Endothelial cell of umbilical vein (primary cell): ENCODE results near the gene TNFAIP8L1. TPM values are rescaled to one million over a fixed set of nuclear protein-coding genes. Genes with fewer than 3 reads are reported as not detected.
A peak's percentile ranks its signal among the peaks of the same experiment; 100 is the strongest.

ENCODE experiments used
- BruUV-seq: library from RNA; stranded (reverse); fragments of 400-500 nt; replicated peaks from 2 replicates; lab custom pipeline; 2021; lab: Mats Ljungman, UMichigan
- CTCF ChIA-PET: fragments of 300-600, 350-600 bp; sonication (Branson Sonifier 250); formaldehyde crosslinking; loops from one replicate; lab custom pipeline; 2021; ENCODE audit warnings: antibody characterized with exemption, inconsistent platforms; lab: Charles Lee
- POLR2A ChIA-PET: fragments of 300-600, 350-600 bp; sonication (Branson Sonifier 250); formaldehyde crosslinking; loops from one replicate; lab custom pipeline; 2021; ENCODE audit warnings: antibody characterized with exemption, inconsistent platforms; lab: Charles Lee
- DNase-seq: peaks from one replicate; pipeline ENCODE4 v3.0.0-alpha.2; 2011; ENCODE audit warnings: low read depth, low spot score
- FAIRE-seq: peaks from 2 replicates; lab custom pipeline; 2011; peaks lifted over from hg19 to GRCh38; lab: Jason Lieb, UNC
- H2AFZ ChIP-seq: 2 replicates; pipeline ENCODE4 v1.6.0; 2012; ENCODE audit warnings: low read depth, low read length, control low read depth, inconsistent platforms
- H3K27ac ChIP-seq: 2 replicates; pipeline ENCODE4 v1.5.1; 2011; ENCODE audit warnings: low read depth, mild to moderate bottlenecking, control low read depth, low read length, moderate library complexity; ENCODE audit not compliant: insufficient read depth
- H3K27me3 ChIP-seq, 2 experiments: 2 replicates each; pipeline versions ENCODE4 v1.6.0 to v1.6.1; 2011; ENCODE audit warnings: low read length in 2 of 2, mixed read lengths in 1 of 2; ENCODE audit not compliant: control insufficient read depth in 2 of 2, insufficient read depth in 2 of 2
- H3K36me3 ChIP-seq, 2 experiments: 2 replicates in 1 of 2; 3 replicates in 1 of 2; pipeline ENCODE4 v1.5.1; 2011; ENCODE audit warnings: low read length in 2 of 2, mild to moderate bottlenecking in 1 of 2, moderate library complexity in 1 of 2; ENCODE audit not compliant: control insufficient read depth in 2 of 2, insufficient read depth in 2 of 2; ENCODE audit errors: extremely low read depth in 1 of 2
- H3K4me1 ChIP-seq: 3 replicates; pipeline ENCODE4 v1.5.1; 2011; ENCODE audit warnings: mild to moderate bottlenecking, low read length; ENCODE audit not compliant: control insufficient read depth, insufficient read depth; ENCODE audit errors: extremely low read depth
- H3K4me2 ChIP-seq: 2 replicates; pipeline ENCODE4 v1.6.1; 2011; ENCODE audit warnings: low read length, control low read depth, mixed read lengths; ENCODE audit not compliant: insufficient read depth
- H3K4me3 ChIP-seq, 3 experiments: fragments of 200-600 bp in 1 of 3; sonication (generic), shearing (Covaris generic) in 1 of 3; replicated peaks in 1 of 3; 2 replicates each; pipeline ENCODE4 v1.5.1; 2011 to 2016; ENCODE audit warnings: control low read depth in 3 of 3, low read length in 3 of 3, mild to moderate bottlenecking in 2 of 3, inconsistent platforms in 1 of 3, low read depth in 1 of 3, moderate library complexity in 1 of 3; ENCODE audit not compliant: insufficient read depth in 1 of 3
- H3K79me2 ChIP-seq: 2 replicates; pipeline ENCODE4 v1.6.0; 2012; ENCODE audit warnings: low read length, inconsistent platforms; ENCODE audit not compliant: control insufficient read depth, insufficient read depth
- H3K9ac ChIP-seq: replicated peaks from 2 replicates; pipeline ENCODE3; 2011; ENCODE audit warnings: low read length, control low read depth; ENCODE audit not compliant: insufficient read depth; ENCODE audit errors: extremely low read depth
- H3K9me1 ChIP-seq: replicated peaks from 3 replicates; pipeline ENCODE4 v1.6.0; 2011; ENCODE audit warnings: mild to moderate bottlenecking, low read length; ENCODE audit not compliant: control insufficient read depth, insufficient read depth; ENCODE audit errors: extremely low read depth
- H3K9me3 ChIP-seq: replicated peaks from 2 replicates; pipeline ENCODE4 v1.5.1; 2012; ENCODE audit warnings: low read length, inconsistent platforms; ENCODE audit not compliant: control insufficient read depth, insufficient read depth
- H4K20me1 ChIP-seq: replicated peaks from 2 replicates; pipeline ENCODE3; 2011; ENCODE audit warnings: mild to moderate bottlenecking, low read length; ENCODE audit not compliant: control insufficient read depth, insufficient read depth; ENCODE audit errors: extremely low read depth
- EZH2 ChIP-seq: IDR thresholded peaks from 2 replicates; pipeline ENCODE4 v1.6.1; 2012; ENCODE audit warnings: borderline replicate concordance, low read depth, mild to moderate bottlenecking, moderate library complexity, low read length, inconsistent platforms; ENCODE audit not compliant: severe bottlenecking
- FOS ChIP-seq: IDR thresholded peaks from 2 replicates; pipeline ENCODE4 v1.6.1; 2011; ENCODE audit warnings: mild to moderate bottlenecking, low read length, moderate library complexity, borderline replicate concordance; ENCODE audit not compliant: insufficient read depth
- GATA2 ChIP-seq: IDR thresholded peaks from 2 replicates; pipeline ENCODE4 v1.7.0; 2011; ENCODE audit warnings: low read depth, mild to moderate bottlenecking, moderate library complexity, mixed read lengths, low read length; ENCODE audit not compliant: insufficient read length, insufficient read depth
- JUN ChIP-seq: IDR thresholded peaks from 2 replicates; pipeline ENCODE4 v1.6.1; 2011; ENCODE audit warnings: borderline replicate concordance, low read depth; ENCODE audit not compliant: insufficient read length, insufficient read depth
- MAX ChIP-seq: IDR thresholded peaks from 2 replicates; pipeline ENCODE4 v1.6.1; 2011; ENCODE audit not compliant: insufficient read depth, insufficient read length
- MYC ChIP-seq: IDR thresholded peaks from one replicate; pipeline ENCODE4 v1.6.1; 2011; ENCODE audit warnings: mild to moderate bottlenecking, low read depth, low read length
- POLR2A ChIP-seq: IDR thresholded peaks from 2 replicates; pipeline ENCODE4 v1.6.1; 2012; ENCODE audit warnings: low read depth, mild to moderate bottlenecking, control low read depth, low read length
- POLR2AphosphoS5 ChIP-seq: IDR thresholded peaks from 2 replicates; pipeline ENCODE4 v1.6.1; 2012; ENCODE audit warnings: low read depth, mild to moderate bottlenecking, control low read depth, low read length, moderate library complexity; ENCODE audit not compliant: insufficient read depth
- dilution Hi-C: fragments of 300-500 bp; cut with MboI; formaldehyde crosslinking; loops from one replicate; pipeline ENCODE4 v1.15.0; 2019; ENCODE audit warnings: low sequenced_read_pairs; ENCODE audit not compliant: extremely low pct_ligation_motif_present
- intact Hi-C: fragments of 100-400 bp; cut with micrococcal nuclease; formaldehyde crosslinking; loops from one replicate; pipeline ENCODE4 v1.10.0; 2022
- polyA plus RNA-seq, 4 experiments: library from polyadenylated mRNA; depleted of rRNA in 3 of 4; stranded (reverse) in 3 of 4; unstranded in 1 of 4; fragments of >200 nt; gene quantifications; 2 replicates each; pipeline versions ENCODE4 v1.2.1 to v1.2.3, GENCODE V29; 2011 to 2012; ENCODE audit warnings: missing spikeins in 1 of 4
- total RNA-seq: library from RNA; stranded (reverse); gene quantifications from 2 replicates; pipeline ENCODE4 v1.2.3, GENCODE V29; 2021
- TF ChIP-seq, protein P1 (sequence below), 2 donors: IDR thresholded peaks; 1 replicate in 1 of 2; 2 replicates in 1 of 2; pipeline ENCODE4 v1.5.1; 2011; ENCODE audit warnings: low read length in 2 of 2, mild to moderate bottlenecking in 2 of 2, moderate library complexity in 2 of 2, control low read depth in 1 of 2, inconsistent platforms in 1 of 2, low read depth in 1 of 2; ENCODE audit not compliant: insufficient read depth in 1 of 2; ENCODE audit errors: extremely low read depth in 1 of 2

TNFAIP8L1 gene
- total and polyA plus RNA-seq, 2 donors (not counting 3 experiments of a cell fraction or from before 2014, with no cell fraction given), result 40.0 to 56.1 TPM

GRCh38 chr19:4640247-4641000 is 1.1 kb downstream of the TNFAIP8L1 start:
- H3K36me3 ChIP-seq, result peaks cover 0 to 6% of the 10 kb centered on the region in 2 experiments
- intact Hi-C loops (no loop called here), dilution Hi-C loops (no loop called here)
- no TSS peak for BruUV-seq
- no peak for FAIRE-seq
- no peak overlapping the region for H2AFZ ChIP-seq
- ChIA-PET POLR2A (interaction anchor here (0.5 kb wide), 1 partner anchor 119 kb away, joined by 3 read pairs; no protein-coding TSS in a partner anchor), CTCF (interaction anchor here (1.0 to 1.1 kb wide), 2 partner anchors 51 to 64 kb away, joined by 3 to 5 read pairs; no protein-coding TSS in a partner anchor)
- peaks cover 29% of the 10 kb centered on the region for H3K4me1 ChIP-seq
- H4K20me1 ChIP-seq, result no peaks in the 10 kb centered on the region
- no peaks in the 10 kb centered on the region for H3K9me3 ChIP-seq
- peak overlapping the region; percentile 68 to 79 (median 69) for H3K4me3 ChIP-seq
- no peaks in the 10 kb centered on the region for H3K9me1 ChIP-seq
- DNase-seq, result no peak
- peak overlapping the region; percentile 76 for H3K4me2 ChIP-seq
- peaks cover 40% of the 10 kb centered on the region for H3K79me2 ChIP-seq
- no peaks in the 10 kb centered on the region for H3K27me3 ChIP-seq
- peak overlapping the region; percentile 49 for H3K9ac ChIP-seq
- TF ChIP-seq, protein P1, sequence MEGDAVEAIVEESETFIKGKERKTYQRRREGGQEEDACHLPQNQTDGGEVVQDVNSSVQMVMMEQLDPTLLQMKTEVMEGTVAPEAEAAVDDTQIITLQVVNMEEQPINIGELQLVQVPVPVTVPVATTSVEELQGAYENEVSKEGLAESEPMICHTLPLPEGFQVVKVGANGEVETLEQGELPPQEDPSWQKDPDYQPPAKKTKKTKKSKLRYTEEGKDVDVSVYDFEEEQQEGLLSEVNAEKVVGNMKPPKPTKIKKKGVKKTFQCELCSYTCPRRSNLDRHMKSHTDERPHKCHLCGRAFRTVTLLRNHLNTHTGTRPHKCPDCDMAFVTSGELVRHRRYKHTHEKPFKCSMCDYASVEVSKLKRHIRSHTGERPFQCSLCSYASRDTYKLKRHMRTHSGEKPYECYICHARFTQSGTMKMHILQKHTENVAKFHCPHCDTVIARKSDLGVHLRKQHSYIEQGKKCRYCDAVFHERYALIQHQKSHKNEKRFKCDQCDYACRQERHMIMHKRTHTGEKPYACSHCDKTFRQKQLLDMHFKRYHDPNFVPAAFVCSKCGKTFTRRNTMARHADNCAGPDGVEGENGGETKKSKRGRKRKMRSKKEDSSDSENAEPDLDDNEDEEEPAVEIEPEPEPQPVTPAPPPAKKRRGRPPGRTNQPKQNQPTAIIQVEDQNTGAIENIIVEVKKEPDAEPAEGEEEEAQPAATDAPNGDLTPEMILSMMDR (IDR thresholded peaks at IDR 0.05; ENCODE audit: extremely low read depth in 1 of 2, insufficient read depth in 1 of 2, low read depth in 1 of 2, low read length in 2 of 2), result no peak
- no peak for TF ChIP-seq FOS
- TF ChIP-seq GATA2, result no peak
- H3K27ac ChIP-seq, result no peak overlapping the region

DNA sequence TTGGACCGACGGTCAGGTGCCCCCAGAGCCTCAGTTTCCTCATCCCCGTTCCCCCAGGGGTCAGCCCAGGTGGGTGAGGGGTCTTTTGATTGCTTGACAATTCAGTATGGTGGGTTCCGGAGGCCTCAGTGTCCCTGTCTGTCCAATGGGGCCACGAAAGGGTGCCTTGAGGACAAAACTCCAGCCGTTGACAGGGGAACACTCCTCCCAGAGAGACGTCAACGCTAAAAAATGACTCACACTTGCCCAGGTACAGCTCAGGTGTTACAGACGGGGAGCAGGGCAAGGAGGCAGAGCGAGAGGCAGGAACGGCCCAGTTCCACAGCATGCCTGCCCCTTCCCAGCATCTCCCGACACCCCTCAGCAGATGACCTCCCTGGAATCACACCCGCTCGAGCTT is 1.8 kb downstream of the TNFAIP8L1 start:
- H3K36me3 ChIP-seq, result peaks cover 0 to 9% of the 10 kb centered on the region in 2 experiments
- dilution Hi-C loops (no loop called here), intact Hi-C loops (no loop called here)
- FAIRE-seq (no peak), DNase-seq (no peak)
- no peak overlapping the region for H3K27ac ChIP-seq
- H2AFZ ChIP-seq, result no peak overlapping the region
- no peak overlapping the region for H3K4me2 ChIP-seq
- H3K27me3 ChIP-seq, result no peaks in the 10 kb centered on the region
- H3K4me3 ChIP-seq, result peak overlapping the region in 1 of 3 experiments; percentile 79
- peaks cover 44% of the 10 kb centered on the region for H3K79me2 ChIP-seq
- H3K9ac ChIP-seq, result no peak overlapping the region
- POLR2A ChIA-PET, result no interaction called here
- peaks cover 24% of the 10 kb centered on the region for H3K4me1 ChIP-seq
- no TSS peak for BruUV-seq
- H4K20me1 ChIP-seq, result no peaks in the 10 kb centered on the region
- H3K9me3 ChIP-seq, result no peaks in the 10 kb centered on the region
- H3K9me1 ChIP-seq, result no peaks in the 10 kb centered on the region
- TF ChIP-seq GATA2, result no peak
- TF ChIP-seq, protein P1 (IDR thresholded peaks at IDR 0.05; ENCODE audit: extremely low read depth in 1 of 2, insufficient read depth in 1 of 2, low read depth in 1 of 2, low read length in 2 of 2), result no peak
- no peak for TF ChIP-seq EZH2
- TF ChIP-seq MYC, result no peak
- TF ChIP-seq MAX, result no peak
- TF ChIP-seq POLR2A, result no peak
- TF ChIP-seq JUN, result no peak
- no peak for TF ChIP-seq FOS
- no peak for TF ChIP-seq POLR2AphosphoS5
- CTCF ChIA-PET, result no interaction called here
